Hair follicle dermal papilla cell (primary cell): ENCODE data around the gene AGAP5. TPM values are rescaled to one million over a fixed set of nuclear protein-coding genes. Genes with fewer than 3 reads are reported as not detected.

Source experiments
- small RNA-seq: library from RNA; depleted of rRNA; stranded (forward); fragments of <200 nt; gene quantifications from one replicate; pipeline ENCODE3, GENCODE V24; 2012
- total RNA-seq: library from RNA; depleted of rRNA; stranded (reverse); fragments of >200 nt; gene quantifications from 2 replicates; pipeline ENCODE4 v1.2.3, GENCODE V29; 2012

AGAP5 gene
- 3.4 and 5.4 TPM in 2 replicates for total RNA-seq

DNA sequence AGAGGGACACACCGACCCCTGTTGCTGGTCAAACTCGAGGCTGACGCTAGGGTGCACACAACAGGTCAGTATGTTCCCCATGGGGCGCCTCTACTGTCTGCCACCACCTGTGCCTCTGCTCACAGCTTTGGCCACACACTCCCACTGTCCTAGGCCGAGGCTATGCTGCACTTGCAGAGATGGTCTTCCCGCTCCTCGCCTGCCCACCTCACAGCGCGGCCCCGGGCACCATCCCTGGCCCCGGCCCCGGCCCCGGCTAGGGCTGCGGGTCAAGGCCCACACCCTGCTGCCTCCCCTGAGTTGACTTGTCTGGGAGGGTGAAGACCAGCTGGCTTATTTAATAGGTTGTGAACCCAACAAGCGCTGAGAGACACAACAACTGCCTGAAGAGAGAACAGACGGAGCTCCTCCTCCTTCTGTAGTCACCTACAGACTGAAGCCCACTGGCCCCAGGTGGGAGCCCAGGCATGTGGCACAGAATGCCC is at the start of gene AGAP5:
AGAP5 (minus strand) TSS at position 435 of the 485 bp plus-strand sequence; CDS start at position 81, 354 bp downstream.

DNA sequence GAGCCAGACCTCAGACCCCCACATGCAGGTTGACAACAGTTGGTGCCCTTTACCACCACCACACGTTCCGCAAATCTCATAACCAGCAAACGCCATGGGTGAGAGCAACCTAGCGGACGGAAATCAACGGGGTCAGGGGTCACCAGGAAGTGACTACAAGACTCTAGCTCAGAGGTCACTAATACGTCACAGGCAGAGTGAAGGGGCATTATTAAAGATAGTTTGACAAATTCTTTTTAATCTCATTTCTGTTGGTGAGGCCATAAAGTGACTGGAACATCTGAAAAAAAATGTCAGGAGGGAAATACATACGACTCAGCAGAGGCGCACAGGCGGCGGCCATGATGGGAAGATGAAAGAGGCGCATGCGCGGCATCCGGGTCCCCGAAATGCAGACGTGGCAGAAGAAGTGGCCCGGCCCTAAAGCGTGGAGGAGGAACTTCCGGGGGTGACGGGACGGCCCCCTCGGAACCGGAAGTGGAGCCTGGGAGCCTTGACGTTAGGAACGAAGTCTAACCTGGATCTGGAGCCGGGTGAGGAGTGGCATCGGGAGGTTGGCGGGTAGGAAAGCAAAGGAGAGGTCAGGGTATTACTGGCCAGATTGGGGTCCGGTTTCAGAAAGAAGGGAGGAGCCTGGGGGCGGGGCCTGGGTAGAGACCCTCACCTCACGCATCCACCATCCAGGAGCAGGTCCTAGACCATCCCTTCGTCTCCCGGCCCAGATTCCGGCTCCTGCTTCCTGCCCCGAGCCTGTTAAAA is 46.2 kb upstream of the AGAP5 start, which contains the start of gene SEC24C:
SEC24C (plus strand) TSS at position 468 of the 759 bp plus-strand sequence. CDS start 2,461 bp downstream, outside the sequence.

DNA sequence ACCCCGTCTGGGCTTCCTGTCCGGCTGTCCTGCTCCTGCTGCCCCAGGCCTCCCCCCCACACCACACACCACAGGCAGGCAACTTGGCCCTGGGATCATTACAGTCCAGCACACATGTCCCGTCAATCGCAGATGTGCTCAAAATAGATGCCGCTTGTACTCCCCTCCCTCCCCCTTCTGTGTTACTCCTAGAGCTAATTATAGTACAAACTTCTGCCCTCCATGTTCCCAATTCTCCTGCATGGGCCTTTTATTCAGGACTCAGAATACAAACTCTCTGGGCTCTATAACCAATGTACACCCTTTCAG is 42.0 kb downstream of the AGAP5 start, which contains the start of gene SYNPO2L:
SYNPO2L (minus strand) TSS at position 40 of the 309 bp plus-strand sequence. CDS start 107 bp downstream, outside the sequence.

DNA sequence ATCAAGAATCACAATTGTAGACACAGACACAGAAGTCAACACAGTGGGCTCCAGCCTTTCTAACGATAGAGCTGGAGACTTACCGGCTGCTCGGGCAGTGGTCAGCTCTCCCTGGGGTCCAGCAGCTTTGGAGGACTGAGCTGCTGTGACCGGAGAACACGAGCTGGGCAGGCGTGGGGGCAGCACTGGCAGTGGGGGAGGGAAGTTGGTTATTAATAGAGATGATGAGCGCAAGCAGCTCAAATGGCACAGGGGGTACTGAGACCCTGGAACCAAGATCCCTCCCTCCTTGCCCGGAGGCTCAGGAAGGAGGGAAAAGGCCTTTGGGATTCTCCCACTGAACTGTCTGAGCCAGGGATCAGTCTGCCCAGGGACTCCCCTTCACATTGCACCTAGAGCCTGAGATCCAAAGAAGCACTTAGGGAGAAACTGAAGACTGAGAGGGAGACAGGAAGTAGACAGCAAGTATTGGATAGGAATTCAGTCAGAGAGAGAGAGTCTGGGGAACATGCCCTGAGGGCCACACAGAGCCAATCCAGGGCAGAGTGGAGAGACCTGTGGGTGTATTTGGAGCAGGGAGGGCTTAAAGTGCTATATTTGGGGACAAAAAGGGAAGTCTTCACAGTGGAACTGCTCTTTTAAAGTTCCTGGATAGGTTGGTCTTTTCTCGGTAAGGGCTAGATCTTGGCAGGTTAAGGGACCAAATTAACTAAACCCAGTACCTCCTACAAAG is 56.4 kb downstream of the AGAP5 start, which contains the start of gene MYOZ1:
MYOZ1 (minus strand) TSS at position 147 of the 733 bp plus-strand sequence. CDS start 1,457 bp downstream, outside the sequence.

Small RNA genes within 50 kb of the gene (small RNA-seq; reads per million reads assigned to genes)
- gene AC022400.4, result not detected
- gene RNA5SP320, result not detected

Other genes with a start within 250 kb of the AGAP5 start
- gene PPP3CB, start 202.1 kb downstream of the AGAP5 start, total RNA-seq, result 32.7 and 37.0 TPM in 2 replicates
- gene USP54, start 106.8 kb downstream of the AGAP5 start, total RNA-seq, result 8.6 and 11.5 TPM in 2 replicates
- gene MYOZ1, start 56.6 kb downstream of the AGAP5 start, total RNA-seq, result 0.12 and 0.16 TPM in 2 replicates
- under 0.01 TPM in 1 of 2 replicates, not detected in the other for gene SYNPO2L, start 42.1 kb downstream of the AGAP5 start, total RNA-seq
- 57.6 and 59.7 TPM in 2 replicates for gene SEC24C, start 46.3 kb upstream of the AGAP5 start, total RNA-seq
- 6.8 and 10.0 TPM in 2 replicates for gene CHCHD1, start 83.9 kb upstream of the AGAP5 start, total RNA-seq
- 102 and 106 TPM in 2 replicates for gene ZSWIM8, start 87.5 kb upstream of the AGAP5 start, total RNA-seq
- 32.3 and 39.2 TPM in 2 replicates for gene NDST2, start 113.5 kb upstream of the AGAP5 start, total RNA-seq
- 98.2 and 136 TPM in 2 replicates for gene CAMK2G, start 176.4 kb upstream of the AGAP5 start, total RNA-seq
- gene PLAU, start 213.0 kb upstream of the AGAP5 start, total RNA-seq, result 99.5 and 123 TPM in 2 replicates